GM18873 (cell line): ENCODE results near the gene B4GALNT4.
"Not testable (repeated sequence)": the region's sequence is repeated elsewhere in the genome, so short reads cannot be mapped to it uniquely, and the experiment has no call there.

Experiments
- ATAC-seq: cut with Tn5 transposase; IDR thresholded peaks from one replicate; pipeline ENCODE4 v1.9.1; 2021; ENCODE audit warnings: mild to moderate bottlenecking, moderate library complexity, moderate number of reproducible peaks; ENCODE audit not compliant: unreplicated experiment, low FRiP score

The B4GALNT4 gene

DNA sequence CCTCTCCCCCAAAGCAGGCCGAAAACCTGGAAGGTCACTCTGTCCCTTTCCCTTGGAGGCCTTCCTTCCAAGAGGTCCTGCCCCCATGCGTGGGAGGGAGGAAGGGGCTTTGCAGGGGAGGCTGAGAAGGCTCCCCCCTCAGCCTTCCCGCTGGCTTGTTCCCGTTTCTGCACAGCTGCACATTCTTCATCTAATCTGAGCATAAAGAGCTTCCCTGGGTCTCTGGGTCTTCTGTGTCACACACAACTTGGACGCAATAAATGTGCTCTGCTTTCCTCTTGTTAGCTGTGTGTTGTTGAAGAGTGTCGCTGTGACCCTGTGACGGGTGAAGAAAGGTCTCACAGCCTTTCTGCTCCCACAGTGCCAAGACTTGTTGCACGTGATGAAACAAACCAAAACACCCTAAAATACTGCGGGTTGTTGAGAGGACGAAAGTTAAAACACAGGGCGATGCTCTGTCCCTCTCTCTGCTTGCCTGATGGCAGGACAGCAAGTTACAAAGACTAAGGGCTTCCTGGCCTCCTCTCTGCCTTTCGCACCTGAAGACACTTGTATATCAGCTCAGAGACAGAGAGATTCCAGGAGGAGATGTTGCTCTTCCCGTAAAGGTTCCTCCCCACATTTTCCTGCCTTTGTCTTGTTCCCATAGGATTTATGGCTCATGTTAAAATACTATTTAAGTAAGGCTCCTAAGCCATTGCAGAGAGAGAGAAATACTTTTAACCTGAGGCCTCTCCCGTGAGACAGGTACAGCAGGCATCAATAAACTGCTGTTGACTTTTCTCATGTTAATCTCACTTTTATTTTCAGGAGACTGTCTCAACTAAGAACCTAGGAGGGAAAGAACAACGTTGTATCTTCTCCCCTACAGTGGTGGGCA is 33.3 kb upstream of the B4GALNT4 start:
- ATAC-seq = no peak

DNA sequence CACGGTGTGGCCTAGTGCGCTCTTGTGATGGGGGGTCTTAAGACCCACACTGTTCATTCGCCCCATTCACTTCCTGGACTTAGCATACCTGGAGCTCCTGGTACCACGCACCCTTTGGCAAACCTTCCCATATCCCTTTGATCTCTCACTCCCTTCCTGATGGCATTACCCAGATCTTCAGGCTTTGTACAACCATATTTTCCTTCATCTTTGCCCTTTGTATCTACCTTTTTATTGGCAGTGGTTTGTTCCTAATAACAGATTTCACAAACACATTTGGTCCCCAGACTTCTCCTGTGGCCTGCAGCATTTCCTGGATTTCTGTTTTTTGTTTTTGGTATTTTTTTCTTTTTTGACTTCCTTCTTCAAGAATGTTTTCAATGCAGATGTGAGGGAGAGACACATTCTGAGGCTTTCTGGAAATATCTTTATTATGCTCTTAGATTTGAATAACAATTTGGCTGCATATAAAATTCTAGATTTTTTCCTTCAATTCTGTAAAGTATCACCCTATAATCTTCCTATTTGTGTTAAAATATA is 32.6 kb upstream of the B4GALNT4 start:
- no peak for ATAC-seq

DNA sequence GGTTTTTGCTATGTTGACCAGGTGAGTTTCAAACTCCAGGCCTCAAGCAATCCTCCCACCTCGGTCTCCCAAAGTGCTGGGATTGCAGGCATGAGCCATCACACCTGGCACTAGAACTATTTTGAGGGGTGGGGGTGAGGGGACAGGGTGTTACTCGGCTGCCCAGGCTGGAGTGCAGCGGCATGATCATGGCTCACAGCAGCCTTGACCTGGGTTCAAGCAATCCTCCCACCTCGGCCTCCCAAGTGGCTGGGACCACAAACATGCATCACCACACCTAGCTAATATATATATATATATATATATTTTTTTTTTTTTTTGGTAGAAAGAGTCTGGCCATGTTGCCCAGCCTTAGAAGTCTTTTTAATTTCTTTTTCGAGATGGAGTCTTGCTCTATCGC is 31.6 kb upstream of the B4GALNT4 start:
- ATAC-seq = no peak

DNA sequence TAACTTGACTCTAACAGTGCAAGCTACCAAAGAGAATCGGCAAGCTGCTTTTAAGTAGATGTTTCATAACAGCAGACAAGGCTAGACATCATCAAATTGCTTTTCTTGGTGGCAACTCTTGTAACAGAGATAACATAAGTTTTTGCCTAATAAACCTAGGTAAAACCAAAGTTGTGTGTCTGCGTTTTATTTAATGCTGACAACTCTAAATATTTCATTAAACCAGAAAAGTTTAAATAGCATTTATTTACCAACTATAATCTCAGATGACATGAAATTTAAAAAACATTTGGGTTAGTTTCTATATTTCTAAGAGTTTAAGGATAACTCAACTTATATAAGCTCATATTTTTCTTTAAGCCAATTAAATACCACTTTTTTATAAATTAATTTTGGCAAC is 29.3 kb upstream of the B4GALNT4 start:
- no peak for ATAC-seq

DNA sequence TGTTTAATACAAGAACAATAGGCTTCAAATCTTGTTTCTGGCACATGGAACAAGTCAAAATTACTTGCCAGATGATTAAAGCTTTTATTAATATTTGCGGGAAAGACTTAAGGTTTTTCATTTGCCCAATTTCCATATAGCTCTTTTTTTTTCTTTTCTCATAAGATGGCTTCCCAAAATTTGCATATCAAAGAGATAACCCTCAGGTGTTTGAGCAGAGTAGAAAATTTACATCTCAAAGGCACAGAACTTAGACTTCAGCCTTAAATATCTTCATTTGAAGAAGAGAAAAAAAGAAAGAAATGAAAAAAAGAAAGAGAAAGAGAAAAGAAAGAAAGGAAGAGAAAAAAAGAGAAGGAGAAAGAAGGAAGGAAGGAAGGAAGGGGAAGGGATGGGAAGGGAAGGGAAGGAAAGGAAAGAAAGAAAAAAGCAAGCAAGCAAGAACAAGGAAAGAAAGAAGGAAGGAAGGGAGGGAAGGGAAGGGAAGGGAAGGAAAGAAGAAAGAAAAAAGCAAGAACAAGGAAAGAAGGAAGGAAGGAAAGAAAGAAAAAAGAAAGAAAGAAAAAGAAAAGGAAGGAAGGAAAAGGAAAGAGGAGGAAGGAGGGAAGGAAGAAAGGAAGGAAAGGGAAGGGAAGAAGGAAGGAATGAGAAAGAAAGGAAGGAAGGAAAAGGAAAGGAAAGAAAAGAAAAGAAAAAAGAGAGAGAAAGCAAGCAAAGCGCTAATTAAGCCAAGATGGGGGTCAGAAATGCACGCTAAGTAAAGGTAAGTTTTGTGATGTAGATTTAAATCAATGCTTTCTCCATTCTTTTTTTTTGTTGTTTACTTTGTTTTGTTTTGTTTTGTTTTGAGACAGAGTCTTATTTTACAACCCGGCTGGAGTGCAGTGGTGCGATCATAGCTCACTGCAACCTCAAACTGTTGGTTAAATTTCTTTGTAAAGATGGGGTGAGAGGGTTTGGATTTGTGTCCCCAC is 28.5 kb upstream of the B4GALNT4 start:
- no peak for ATAC-seq

DNA sequence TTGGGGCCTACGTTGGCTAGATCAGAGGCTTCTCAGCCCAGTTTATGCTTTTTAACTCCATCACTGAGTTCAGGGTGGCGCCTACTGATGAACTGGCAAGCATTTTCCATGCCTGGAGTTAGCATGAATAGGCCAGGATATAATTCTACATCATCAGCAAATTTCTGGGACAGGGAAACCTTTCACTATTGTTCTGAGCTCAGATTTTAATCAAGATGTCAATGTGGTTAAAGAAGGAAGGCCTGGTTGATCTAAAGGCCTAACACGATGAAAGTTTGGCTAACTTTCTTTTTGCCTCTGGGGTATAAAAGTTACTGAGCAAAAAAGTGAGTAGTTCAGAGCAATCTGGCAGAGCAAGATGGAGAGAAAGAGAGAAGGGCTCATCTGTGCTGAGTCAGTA is 27.0 kb upstream of the B4GALNT4 start:
- ATAC-seq = no peak

DNA sequence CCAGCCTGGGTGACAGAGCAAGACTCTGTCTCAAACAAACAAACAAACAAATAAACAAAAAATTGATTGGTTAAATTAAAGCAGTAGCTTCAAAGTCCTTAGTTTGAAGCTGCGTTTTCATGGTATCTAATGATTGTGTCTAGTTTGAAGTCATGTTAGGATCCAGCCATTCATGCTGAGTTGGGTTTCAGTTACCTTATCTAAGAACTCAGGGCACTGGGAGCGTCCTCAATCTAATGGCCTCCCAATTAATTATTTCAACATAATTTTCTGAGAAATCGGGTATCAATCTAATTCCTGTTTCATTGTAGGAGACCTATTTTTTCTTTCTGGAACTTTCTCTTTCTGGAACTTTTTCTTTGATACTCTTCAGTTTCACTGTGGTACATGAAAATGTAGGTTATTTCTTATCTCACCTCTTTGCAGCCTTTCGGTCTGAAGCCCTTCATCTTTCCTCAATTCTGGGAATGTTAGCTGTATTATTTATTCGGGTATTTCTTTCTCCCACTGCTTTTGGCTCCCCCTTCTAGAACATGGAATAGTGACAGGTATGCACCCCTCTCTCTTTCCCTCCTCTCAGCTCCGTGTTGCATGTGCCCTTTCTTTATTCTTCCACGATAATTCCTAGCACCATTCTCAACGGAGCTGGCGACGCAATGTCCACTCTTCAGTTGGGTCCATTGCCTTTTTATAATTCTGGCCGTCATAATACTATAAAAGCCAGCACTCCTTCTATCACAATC is 24.3 kb upstream of the B4GALNT4 start:
- ATAC-seq = no peak

DNA sequence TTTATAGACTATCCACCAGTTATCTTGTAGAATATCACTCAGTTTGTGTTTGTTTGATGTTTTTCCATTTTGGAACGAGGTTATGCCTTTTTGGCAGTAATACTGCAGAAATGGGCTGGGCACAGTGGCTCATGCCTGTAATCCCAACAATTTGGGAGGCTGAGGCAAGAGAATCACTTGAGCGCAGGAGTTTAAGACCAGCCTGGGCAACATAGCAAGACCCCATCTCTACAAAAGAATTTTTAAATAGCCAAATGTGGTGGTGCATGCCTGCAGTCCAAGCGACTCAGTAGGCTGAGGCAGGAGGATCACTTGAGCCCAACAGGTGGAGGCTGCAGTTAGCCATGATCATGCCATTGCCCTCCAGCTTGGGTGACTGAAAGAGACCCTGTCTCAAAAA is 22.8 kb upstream of the B4GALNT4 start:
- no peak for ATAC-seq

DNA sequence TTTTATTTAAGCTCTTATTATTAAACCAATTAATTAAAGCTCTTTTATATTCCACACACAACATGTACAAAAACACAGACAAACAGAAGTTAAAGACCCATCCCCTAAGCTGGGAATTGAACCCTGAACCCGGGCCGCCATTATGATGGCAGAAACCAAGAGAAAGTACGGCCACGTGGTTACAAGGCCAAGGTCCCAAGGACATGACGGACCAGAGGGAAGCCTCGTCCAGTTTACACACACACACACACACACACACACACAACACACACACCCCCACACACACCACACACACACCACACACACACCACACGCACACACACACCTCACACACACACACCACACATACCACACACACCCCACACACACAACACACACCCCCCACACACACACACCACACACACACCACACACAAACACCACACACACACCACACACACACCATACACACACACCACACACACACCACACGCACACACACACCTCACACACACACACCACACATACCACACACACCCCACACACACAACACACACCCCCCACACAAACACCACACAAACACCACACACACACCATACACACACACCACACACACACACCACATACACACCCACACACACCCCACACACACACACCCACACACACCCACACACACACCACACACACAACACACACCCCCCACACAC is 19.9 kb upstream of the B4GALNT4 start:
- ATAC-seq = not testable (repeated sequence)

DNA sequence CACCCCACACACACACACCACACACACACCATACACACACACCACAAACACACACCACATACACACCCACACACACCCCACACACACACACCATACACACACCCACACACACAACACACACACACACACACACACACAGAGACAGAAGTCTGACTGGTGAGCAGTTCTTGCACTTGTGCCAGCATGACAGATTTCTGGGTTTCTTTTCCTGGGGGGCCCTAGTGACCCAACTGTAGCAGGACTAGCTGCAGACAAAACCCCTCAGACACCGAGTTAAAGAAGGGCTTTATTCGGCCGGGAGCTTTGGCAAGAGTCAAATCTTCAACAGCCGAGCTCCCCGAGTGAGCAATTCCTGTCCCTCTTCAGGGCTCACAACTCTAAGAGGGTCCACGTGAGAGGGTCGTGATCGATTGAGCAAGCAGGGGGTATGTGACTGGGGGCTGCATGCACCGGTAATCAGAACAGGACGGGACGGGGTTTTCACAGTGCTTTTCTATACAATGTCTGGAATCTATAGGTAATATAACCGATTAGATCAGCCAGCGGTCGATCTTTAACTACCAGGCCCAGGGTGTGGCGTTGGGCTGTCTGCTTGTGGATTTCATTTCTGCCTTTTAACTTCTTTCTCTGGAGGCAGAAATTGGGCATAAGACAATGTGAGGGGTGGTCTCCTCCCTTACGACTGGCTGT is 19.1 kb upstream of the B4GALNT4 start:
- ATAC-seq = not testable (repeated sequence)

DNA sequence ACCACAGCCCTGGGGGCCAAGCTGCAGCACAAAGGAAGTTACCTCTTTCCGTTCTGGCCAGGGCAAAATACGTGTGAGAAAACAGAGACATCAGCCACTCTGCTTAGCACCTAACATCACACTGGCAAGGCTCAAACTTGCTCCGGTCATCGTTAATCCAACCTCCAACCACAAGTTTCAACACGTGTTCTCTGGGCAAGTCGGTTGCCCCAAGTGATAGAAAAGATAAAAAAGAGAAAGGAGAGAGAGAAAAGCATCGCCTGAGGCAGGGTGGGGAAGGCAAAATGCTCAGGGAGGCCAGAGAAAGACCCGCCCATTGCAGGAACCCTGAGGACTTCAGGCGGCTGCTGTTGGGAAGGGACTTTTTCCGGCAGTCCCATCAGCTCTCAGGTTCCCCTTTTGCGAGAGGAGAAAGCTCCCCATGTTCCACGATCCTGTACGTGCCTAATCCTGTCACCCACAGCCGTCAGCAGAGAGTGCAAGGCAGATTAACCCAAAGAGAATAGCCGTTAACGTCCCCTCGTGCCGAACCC is 18.5 kb upstream of the B4GALNT4 start:
- no peak for ATAC-seq

DNA sequence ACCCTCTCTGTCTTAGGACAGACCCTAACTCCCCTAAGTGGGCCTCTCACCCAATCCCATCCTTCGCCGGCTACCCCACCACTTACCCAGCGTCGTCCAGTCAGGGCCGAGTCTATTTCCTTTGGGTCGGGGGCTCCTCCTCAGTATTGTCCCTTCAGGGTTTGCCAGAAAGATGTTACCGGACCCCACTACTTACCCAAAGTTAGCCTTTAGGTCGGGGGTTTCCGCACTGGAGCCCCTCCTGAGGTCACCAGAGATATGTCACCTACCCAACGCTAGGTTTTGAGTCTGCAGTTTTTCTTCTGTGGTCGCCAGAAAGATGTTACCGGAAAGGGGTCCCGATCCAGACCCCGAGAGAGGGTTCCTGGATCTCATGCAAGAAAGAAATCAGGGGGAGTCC is 17.9 kb upstream of the B4GALNT4 start:
- ATAC-seq = no peak

DNA sequence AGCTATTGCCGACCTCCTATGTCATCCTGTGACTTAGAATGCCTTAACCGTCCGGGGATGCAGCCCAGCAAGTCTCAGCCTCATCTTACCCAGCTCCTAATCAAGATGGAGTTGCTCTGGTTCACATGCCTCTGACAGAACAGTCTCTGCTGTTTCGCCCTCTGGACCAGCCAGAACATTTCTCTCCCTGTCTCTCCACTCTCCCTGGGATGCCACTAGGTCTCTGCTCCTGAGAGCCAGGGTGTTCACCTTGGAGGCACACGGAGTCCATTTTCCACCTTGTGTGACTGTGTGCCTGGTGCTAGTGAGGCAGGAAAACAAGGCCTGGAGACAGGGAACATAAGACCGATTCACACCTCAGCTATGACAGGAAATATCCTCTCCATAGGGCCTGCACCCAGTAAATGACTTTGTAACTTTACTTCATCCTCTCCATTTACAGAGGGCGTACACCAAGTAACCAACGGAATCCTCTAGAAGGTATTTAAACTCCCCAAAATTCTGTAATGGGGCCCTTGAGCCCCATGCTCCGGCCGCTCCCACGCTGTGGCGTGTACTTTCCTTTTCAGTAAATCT is 16.8 kb upstream of the B4GALNT4 start:
- no peak for ATAC-seq

DNA sequence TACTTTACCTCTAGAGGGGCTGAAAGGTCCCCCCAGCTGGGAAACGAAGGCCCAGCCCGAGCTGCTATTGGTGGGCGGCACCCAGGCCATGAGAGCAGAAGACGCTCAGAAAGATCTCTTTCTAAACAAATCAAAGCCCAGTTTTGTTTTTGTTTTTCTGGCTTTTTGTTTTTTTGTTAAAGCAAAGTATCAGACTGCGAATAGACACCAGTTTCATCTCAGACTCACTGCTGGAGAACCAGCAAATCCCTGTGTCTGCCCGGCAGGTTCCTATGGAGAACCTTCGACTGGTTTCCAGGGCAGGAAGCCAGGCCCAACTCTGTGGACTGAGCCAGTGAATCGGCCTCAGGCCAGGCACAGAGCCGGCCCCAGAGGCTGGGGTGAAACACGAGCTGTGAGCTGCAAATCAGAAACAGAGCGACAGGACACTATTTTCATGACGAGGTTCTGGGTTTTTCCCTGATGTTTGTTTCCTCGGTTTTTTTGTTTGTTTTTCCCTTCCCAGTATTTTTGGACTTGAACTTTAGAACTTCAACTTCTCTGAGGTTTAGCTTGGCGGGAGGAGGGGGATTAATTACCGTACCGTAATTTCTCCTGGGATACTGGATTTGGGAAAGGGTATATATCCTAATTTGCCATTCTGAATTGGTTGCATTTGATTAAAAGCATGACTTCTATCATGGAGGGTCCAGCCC is 16.0 kb upstream of the B4GALNT4 start:
- no peak for ATAC-seq

DNA sequence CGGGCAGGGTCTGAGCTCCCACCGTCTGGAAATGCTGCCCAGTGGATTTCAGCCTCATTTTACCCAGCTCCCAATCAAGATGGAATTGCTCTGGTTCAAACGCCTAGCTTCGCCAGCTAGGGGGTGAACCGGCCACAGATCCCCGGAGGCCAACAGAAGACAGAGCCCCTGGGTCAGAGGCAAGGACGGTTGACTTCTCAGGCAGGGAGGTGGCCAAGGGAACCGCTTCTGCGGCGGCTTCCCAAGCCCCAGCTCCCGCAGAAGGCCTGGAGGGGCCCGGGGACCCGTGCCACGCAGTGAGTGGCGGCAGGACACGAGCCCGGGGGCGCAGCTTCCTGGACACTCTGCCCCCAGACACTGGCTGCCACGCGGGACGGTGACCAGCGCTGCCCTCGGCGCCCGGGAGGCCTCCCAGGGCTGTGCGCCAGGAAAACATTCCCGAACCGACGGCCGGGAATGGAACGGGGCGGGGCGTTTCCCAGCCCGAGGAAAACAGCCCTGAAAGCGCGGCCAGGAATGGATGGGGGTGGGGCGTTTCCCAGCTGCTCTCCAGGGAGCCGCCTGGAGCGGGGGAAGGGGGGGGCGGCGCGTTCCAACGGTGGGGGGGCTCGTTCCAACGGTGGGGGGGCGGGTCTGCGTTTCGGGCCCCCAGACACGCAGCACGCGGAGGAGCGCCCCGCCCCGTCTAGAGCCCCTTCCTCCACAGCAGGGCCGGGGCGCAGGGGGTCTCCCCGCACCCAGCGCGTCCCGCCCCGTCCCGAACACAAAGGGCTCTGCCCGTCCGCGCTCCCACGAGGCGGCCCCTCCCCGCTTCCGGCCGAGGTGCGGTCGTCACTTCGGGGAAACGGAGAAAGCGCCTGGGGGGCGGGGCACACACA is 13.5 kb upstream of the B4GALNT4 start:
- ATAC-seq = no peak

DNA sequence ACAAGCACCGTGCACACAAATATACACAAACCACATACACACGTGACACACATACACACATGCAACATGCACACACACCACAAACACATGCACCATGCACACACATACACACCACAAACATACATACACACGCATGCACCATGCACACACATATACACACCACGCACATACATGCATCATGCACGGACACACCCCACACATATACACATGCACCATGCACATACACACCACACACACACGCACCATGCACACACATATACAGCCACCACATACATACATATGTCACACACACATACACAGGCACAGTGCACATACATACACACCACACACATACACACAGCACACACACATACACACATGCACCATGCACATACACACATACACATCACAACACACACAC is 12.7 kb upstream of the B4GALNT4 start:
- no peak for ATAC-seq

DNA sequence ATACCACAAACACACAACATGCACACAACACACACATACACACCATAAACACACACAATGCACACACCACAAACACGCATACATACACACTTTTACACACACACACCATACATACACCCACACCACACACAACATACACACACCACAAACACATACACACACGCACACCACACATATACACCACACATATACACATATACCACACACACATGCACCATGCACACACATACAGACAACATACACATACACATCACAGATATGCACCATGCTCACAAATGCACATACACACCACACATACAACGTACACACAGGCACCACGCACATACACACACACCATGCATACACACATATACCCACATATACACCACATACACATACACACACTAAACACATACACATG is 11.7 kb upstream of the B4GALNT4 start:
- no peak for ATAC-seq
